ENCODE results near the gene ARL17B.
"Not testable (repeated sequence)": the region's sequence is repeated elsewhere in the genome, so short reads cannot be mapped to it uniquely, and the experiment has no call there.

Gene ARL17B

DNA sequence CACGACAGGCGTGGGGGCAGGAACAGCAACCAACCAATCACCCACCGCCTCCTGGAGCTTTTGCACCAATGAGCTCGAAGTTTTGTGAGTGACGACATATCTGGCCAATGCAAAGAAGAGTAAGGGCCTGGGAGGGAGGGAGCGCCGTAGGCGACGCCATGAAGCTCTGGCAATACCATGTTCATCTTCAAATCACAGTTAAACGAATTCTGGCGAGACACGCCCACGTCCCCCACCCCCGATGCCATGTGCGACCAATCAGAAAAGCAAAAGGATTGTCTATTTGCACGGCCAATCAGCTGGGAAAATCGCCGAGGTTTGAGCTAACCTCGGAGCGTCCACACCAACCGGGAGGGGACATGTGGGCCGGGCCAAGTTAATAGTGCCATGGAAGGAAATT is at the start of gene ARL17B:
TSS of gene ARL17B (minus strand) at position 12 of the 400 bp plus-strand sequence. CDS start 3,369 bp downstream, outside the sequence.
- not testable (repeated sequence) for H3K27ac Mint-ChIP-seq (ENCODE audit: low read depth); H3K9me3 Mint-ChIP-seq; H3K36me3 Mint-ChIP-seq (ENCODE audit: insufficient read depth); H3K4me3 Mint-ChIP-seq; H3K27me3 Mint-ChIP-seq; H3K4me1 Mint-ChIP-seq
- DNase-seq (ENCODE audit: low spot score in 2 of 2): peak; percentile 59 to 91
- ATAC-seq (replicated peaks; ENCODE audit: extremely low read depth, poor library complexity, severe bottlenecking): peak; percentile 98

DNA sequence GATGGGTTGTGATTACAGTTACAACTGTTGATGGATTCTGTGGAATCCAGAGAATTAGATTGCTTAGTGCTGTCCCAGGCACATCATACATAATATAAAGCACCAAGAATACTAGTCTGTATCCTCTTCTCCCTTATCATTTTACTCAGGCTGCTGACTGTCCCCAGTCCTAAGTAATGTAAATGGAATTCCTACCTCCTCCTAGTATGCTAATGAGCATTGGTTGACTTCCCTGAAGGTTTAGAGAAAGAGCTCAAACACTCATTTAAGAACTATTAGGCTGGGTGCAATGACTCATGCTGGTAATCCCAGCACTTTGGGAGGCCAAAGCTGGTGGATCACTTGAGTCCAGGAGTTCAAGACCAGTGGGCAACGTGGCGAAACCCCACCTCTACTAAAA is 48.3 kb upstream of the ARL17B start:
- H3K27ac Mint-ChIP-seq (ENCODE audit: low read depth); H3K36me3 Mint-ChIP-seq (ENCODE audit: insufficient read depth): not testable (repeated sequence)

DNA sequence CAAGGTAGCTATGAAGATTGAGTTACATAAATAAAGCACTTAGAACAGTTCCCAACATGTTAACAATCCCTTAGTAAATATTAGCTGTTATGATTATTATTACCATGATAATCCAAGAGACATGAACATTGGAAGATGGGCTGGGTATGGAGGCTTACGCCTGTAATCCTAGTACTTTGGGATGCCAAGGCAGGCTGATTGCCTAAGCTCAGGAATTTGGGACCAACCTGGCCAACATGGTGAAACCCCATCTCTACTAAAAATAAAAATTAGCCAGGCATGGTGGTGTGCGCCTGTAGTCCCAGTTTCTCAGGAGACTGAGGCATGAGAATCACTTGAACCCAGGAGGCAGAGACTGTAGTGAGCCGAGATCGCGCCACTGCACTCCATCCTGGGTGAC is 45.6 kb upstream of the ARL17B start:
- not testable (repeated sequence) for ATAC-seq (replicated peaks; ENCODE audit: extremely low read depth, poor library complexity, severe bottlenecking); H3K4me1 Mint-ChIP-seq; H3K27ac Mint-ChIP-seq (ENCODE audit: low read depth); H3K36me3 Mint-ChIP-seq (ENCODE audit: insufficient read depth); DNase-seq (ENCODE audit: low spot score in 2 of 2); H3K4me3 Mint-ChIP-seq; H3K9me3 Mint-ChIP-seq; H3K27me3 Mint-ChIP-seq

More for the DNA sequence above, 48.3 kb upstream of the ARL17B start:
- not testable (repeated sequence) for H3K27me3 Mint-ChIP-seq; H3K9me3 Mint-ChIP-seq; H3K4me1 Mint-ChIP-seq; DNase-seq (ENCODE audit: low spot score in 2 of 2); H3K4me3 Mint-ChIP-seq; ATAC-seq (replicated peaks; ENCODE audit: extremely low read depth, poor library complexity, severe bottlenecking)

DNA sequence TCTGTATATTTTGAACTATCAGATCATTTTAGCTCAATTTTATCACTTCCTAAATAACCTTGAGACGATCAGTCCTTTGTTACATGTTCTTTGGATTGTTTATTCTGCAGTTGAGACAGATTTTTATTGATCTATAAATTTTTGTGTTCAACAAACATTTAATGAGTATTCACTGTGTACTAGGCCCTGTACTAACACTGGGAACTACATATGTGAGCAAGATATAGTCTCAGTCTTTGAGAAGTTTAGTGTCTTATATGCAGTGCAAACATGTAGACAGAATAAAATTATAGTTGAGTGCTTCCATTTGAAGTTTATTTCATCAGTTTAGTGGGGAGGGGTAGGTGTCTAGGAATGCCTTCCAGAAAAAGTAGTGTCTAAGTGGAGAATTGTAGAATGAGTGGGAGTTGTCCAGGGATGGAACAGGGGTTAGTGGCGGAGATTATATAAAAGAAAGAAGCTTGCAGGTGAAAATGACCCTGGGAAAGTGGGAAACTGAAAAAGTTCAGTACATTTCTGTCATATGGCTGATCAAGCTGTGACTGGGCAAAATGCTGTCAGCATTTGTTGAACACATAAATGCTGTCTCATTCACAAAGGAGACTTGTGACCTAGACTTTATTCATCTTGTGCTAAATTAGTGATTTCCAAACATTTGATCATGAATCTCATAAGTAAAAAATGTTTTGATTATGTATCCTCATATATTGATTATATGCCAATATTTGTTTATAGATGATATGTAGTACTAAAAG is 39.6 kb upstream of the ARL17B start:
- not testable (repeated sequence) for ATAC-seq (replicated peaks; ENCODE audit: extremely low read depth, poor library complexity, severe bottlenecking); H3K27me3 Mint-ChIP-seq; H3K4me1 Mint-ChIP-seq; H3K4me3 Mint-ChIP-seq; H3K9me3 Mint-ChIP-seq; H3K27ac Mint-ChIP-seq (ENCODE audit: low read depth); H3K36me3 Mint-ChIP-seq (ENCODE audit: insufficient read depth); DNase-seq (ENCODE audit: low spot score in 2 of 2)

DNA sequence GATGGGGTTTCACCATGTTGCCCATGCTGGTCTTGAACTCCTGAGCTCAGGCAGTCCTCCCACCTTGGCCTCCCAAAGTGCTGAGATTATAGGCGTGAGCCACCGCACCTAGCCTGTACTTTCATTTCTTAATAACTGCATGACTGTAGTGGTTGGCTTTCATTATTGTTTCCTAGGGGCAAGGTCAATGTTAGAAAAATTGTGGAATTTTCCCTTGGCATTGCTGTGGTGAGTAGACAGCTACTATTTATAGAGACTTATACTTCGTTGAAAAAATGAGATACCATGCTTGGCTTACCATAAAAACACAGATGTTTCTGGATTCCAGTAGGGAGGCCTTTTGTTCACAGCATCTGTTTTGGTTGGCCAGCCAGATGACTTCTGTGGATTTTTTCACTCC is 39.0 kb upstream of the ARL17B start:
- ATAC-seq (replicated peaks; ENCODE audit: extremely low read depth, poor library complexity, severe bottlenecking): not testable (repeated sequence)

DNA sequence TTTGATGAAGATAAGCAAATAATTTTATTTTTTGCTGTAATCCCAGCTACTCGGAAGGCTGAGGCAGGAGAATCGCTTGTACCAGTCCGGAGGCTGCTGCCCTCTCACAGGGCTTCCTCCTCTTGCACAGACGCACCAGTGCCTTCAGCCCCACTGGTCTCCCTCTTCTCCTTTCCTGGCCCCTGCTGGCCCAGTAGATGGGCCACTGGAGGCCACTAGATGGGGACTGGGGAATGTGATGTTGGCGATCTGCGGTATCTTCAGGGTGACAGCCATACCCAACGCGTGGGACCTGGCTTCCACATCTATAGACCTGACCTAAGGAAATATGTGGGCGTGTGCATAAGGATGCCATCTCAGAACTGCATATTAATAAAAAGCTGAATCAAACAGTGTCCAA is 38.4 kb upstream of the ARL17B start:
- H3K9me3 Mint-ChIP-seq; H3K36me3 Mint-ChIP-seq (ENCODE audit: insufficient read depth); H3K4me3 Mint-ChIP-seq; H3K27me3 Mint-ChIP-seq; H3K27ac Mint-ChIP-seq (ENCODE audit: low read depth); ATAC-seq (replicated peaks; ENCODE audit: extremely low read depth, poor library complexity, severe bottlenecking); H3K4me1 Mint-ChIP-seq; DNase-seq (ENCODE audit: low spot score in 2 of 2): not testable (repeated sequence)

More for the DNA sequence above, 39.0 kb upstream of the ARL17B start:
- H3K27me3 Mint-ChIP-seq; H3K27ac Mint-ChIP-seq (ENCODE audit: low read depth); H3K4me1 Mint-ChIP-seq; H3K9me3 Mint-ChIP-seq; H3K36me3 Mint-ChIP-seq (ENCODE audit: insufficient read depth); DNase-seq (ENCODE audit: low spot score in 2 of 2); H3K4me3 Mint-ChIP-seq: not testable (repeated sequence)

DNA sequence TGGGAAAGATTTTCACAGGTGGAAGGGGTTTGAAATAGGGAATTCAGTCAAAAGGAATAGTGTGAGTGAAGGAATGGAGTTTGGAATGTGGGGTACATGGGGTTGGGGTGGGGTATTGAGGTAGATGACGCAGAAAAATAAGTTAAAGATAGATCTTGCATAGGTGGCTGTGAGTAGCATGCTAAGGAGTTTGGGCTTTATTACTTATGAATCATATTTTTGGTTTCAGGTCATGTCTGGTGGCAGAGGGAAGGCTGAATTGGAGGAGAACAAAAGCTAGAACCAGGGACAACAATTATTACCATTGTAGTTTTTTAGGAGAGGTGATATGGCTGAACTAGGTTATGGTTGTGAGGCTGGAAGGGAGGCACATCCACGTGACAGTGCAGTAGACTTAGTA is 34.7 kb upstream of the ARL17B start:
- not testable (repeated sequence) for ATAC-seq (replicated peaks; ENCODE audit: extremely low read depth, poor library complexity, severe bottlenecking); H3K36me3 Mint-ChIP-seq (ENCODE audit: insufficient read depth); H3K4me1 Mint-ChIP-seq; H3K27ac Mint-ChIP-seq (ENCODE audit: low read depth); H3K27me3 Mint-ChIP-seq; DNase-seq (ENCODE audit: low spot score in 2 of 2); H3K9me3 Mint-ChIP-seq; H3K4me3 Mint-ChIP-seq

DNA sequence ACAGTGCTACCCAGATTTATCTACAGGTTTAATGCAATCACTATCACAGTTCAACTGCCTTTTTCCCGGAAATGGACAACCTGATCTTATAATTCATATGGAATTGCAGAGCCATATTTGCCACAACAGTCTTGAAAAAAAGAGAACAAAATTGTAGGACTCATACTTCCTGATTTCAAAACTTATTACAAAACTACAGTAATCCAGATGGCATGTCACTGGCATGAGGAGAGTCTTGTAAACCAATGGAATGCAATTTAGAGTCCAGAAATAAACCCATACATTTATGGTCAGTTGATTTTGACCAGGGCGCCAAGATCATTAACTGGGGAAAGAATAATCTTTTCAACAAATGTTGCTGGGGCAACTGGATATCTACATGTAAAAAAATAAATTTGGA is 32.1 kb upstream of the ARL17B start:
- H3K36me3 Mint-ChIP-seq (ENCODE audit: insufficient read depth); H3K27me3 Mint-ChIP-seq; H3K9me3 Mint-ChIP-seq; H3K4me1 Mint-ChIP-seq; ATAC-seq (replicated peaks; ENCODE audit: extremely low read depth, poor library complexity, severe bottlenecking); H3K4me3 Mint-ChIP-seq; DNase-seq (ENCODE audit: low spot score in 2 of 2); H3K27ac Mint-ChIP-seq (ENCODE audit: low read depth): not testable (repeated sequence)

DNA sequence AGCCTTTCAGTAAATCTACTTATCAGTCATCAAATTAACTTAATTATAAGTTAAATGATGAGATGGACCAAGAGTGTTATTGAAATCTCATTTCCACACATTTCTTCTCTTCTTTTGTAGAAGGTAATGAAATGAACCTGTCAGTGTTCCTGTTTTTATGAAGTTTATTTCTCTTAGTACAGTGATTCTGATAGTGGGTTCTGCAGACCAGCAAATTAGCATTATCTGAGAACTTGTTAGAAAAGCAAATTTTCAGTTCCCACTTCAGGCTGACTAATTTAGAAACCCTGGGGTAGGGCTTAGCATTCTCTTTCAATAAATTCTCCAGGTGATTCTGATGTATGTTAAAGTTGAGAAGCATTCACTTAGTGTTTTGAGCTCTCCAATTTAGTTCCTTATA is 23.9 kb upstream of the ARL17B start:
- ATAC-seq (replicated peaks; ENCODE audit: extremely low read depth, poor library complexity, severe bottlenecking); DNase-seq (ENCODE audit: low spot score in 2 of 2); H3K9me3 Mint-ChIP-seq; H3K27ac Mint-ChIP-seq (ENCODE audit: low read depth); H3K4me1 Mint-ChIP-seq; H3K36me3 Mint-ChIP-seq (ENCODE audit: insufficient read depth); H3K4me3 Mint-ChIP-seq; H3K27me3 Mint-ChIP-seq: not testable (repeated sequence)

DNA sequence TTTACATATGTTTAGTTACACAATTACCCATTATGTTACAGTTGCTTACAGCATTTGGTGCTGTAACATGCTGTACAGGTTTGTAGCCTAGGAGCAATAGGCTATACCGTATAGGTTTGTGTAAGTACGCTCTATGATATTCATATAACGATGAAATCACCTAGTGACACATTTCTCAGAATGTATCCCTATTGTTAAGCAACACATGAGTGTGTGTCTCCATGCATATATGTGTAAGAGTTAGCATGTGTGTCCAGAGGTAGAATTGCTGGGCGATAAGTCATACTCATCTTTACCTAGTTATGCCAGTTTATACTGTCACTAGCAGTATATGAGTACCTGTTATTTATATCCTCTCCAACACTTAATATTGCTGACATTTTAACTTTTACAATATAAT is 21.6 kb upstream of the ARL17B start:
- not testable (repeated sequence) for ATAC-seq (replicated peaks; ENCODE audit: extremely low read depth, poor library complexity, severe bottlenecking); H3K36me3 Mint-ChIP-seq (ENCODE audit: insufficient read depth); H3K4me3 Mint-ChIP-seq; DNase-seq (ENCODE audit: low spot score in 2 of 2); H3K4me1 Mint-ChIP-seq; H3K27ac Mint-ChIP-seq (ENCODE audit: low read depth); H3K9me3 Mint-ChIP-seq; H3K27me3 Mint-ChIP-seq

DNA sequence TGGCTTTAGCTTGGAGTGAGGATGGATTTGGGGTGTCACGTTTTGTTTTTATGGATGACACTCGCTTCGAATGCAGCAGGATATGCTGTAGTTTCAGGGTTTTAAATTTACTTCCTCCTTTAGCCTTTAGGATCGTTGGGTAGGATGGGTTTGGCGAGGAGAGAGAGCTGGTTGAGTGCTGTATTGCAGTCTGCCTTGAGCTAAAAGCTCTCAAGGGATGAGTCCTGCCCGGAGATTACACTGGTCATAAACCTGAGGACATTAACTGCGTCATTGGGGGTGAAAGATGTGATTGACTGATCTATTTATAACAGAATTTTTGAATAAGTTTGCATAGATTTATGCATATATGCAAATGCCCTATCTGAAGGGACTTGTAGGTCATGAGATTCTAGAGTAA is 11.9 kb upstream of the ARL17B start:
- not testable (repeated sequence) for H3K27me3 Mint-ChIP-seq; H3K4me3 Mint-ChIP-seq; H3K9me3 Mint-ChIP-seq; H3K36me3 Mint-ChIP-seq (ENCODE audit: insufficient read depth); H3K27ac Mint-ChIP-seq (ENCODE audit: low read depth); H3K4me1 Mint-ChIP-seq; DNase-seq (ENCODE audit: low spot score in 2 of 2)
- peak; percentile 58 for ATAC-seq (replicated peaks; ENCODE audit: extremely low read depth, poor library complexity, severe bottlenecking)

DNA sequence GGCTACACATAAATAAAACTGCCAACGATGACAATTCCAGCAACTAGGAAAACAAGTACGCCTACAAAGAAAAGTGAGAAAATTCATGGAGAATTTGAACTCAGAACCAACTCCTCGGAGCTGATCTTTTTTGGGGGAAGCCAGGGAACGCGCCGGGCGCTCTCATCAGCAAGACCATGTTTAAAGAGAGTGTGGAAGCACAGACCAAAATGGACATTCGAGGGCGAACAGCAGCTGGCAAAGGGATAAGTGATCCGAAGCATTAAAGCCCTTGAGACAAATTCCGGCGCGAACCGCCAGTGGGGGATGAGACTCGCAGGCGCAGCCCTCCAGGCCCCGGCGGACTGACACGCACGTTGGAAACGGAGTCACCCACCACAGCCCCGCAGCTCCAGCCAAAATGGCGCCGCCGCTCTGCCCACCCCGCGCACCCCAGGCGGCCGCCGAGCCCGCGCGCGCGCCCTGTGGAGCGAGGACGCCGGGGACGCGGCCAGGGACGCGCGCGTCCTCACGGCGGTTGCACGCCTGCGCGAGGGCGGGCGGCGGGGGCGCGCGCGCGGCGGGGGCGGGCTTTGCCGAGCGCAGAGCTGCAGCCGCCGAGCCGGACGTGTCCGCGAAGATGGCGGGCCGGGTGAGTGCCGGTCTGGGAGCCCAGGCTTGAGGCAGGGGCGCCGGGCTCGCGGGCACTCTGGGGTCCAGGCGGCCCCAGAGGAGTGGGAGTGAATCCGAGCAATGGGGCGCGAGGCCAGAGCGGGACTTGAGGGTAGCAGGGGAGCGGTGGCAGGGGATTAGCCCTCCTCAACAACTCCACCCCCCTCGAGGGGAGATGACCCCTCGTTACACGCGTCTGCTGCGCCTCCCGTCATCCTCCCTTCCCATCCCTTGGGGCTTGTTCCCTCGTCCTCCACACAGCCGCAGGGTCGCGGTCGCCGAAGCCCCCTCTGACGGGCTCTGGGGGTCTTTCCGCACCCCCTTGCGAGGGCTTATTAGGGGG is 11.0 kb upstream of the ARL17B start:
- not testable (repeated sequence) for H3K27me3 Mint-ChIP-seq; H3K4me3 Mint-ChIP-seq; H3K36me3 Mint-ChIP-seq (ENCODE audit: insufficient read depth); H3K4me1 Mint-ChIP-seq; H3K27ac Mint-ChIP-seq (ENCODE audit: low read depth); DNase-seq (ENCODE audit: low spot score in 2 of 2); H3K9me3 Mint-ChIP-seq
- peak; percentile 91 for ATAC-seq (replicated peaks; ENCODE audit: extremely low read depth, poor library complexity, severe bottlenecking)

DNA sequence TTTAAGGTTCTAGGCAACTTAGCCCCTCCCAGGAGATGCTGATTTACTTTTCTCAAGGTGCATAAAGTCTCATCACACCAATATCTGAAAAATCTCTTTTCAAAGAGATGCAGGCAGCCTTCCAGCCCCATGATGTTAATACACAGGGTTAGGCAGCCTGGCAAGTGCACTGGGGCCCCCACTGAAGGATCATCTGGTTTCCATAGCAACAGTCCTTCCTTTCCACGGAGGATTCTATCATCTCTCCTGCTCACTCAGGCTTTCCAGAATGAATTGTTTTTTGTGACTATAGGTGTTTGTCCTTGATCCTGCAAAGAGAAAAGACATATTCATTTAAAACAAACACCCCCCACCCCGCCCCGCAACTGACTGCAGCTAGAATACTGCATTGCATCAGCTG is 6.0 kb upstream of the ARL17B start:
- not testable (repeated sequence) for H3K36me3 Mint-ChIP-seq (ENCODE audit: insufficient read depth); H3K4me3 Mint-ChIP-seq; ATAC-seq (replicated peaks; ENCODE audit: extremely low read depth, poor library complexity, severe bottlenecking); H3K27me3 Mint-ChIP-seq; H3K9me3 Mint-ChIP-seq; DNase-seq (ENCODE audit: low spot score in 2 of 2); H3K4me1 Mint-ChIP-seq; H3K27ac Mint-ChIP-seq (ENCODE audit: low read depth)
